IMR-90 (cell line): ENCODE measurements around the gene FRS3.

Experiments used
- CHD1 ChIP-seq: IDR thresholded peaks from 2 replicates; pipeline ENCODE4 v1.6.1; 2012; ENCODE audit warnings: low read depth, low read length, improper control_type of control experiment
- FOS ChIP-seq: fragments of 150-350 bp; IDR thresholded peaks from 2 replicates; pipeline ENCODE4 v1.6.1; 2016; ENCODE audit warnings: low read depth, low read length
- MAFK ChIP-seq: IDR thresholded peaks from 2 replicates; pipeline ENCODE4 v1.6.1; 2012; ENCODE audit warnings: low read depth, low read length, improper control_type of control experiment
- MAZ ChIP-seq: IDR thresholded peaks from 2 replicates; pipeline ENCODE4 v1.6.1; 2012; ENCODE audit warnings: low read depth, mild to moderate bottlenecking, low read length, improper control_type of control experiment, moderate library complexity, borderline replicate concordance
- MXI1 ChIP-seq: IDR thresholded peaks from 2 replicates; pipeline ENCODE4 v1.6.1; 2012; ENCODE audit warnings: low read depth, mild to moderate bottlenecking, low read length, moderate library complexity, borderline replicate concordance
- POLR2A ChIP-seq: IDR thresholded peaks from 2 replicates; pipeline ENCODE4 v1.6.1; 2012; ENCODE audit warnings: mild to moderate bottlenecking, low read depth, low read length
- RCOR1 ChIP-seq: IDR thresholded peaks from 2 replicates; pipeline ENCODE4 v1.6.1; 2012; ENCODE audit warnings: mild to moderate bottlenecking, low read length, improper control_type of control experiment; ENCODE audit not compliant: insufficient replicate concordance
- SMC3 ChIP-seq: fragments of 150-350 bp; IDR thresholded peaks from 2 replicates; pipeline ENCODE4 v1.6.1; 2016; ENCODE audit warnings: low read depth, mild to moderate bottlenecking, antibody characterized with exemption, low read length, moderate library complexity
- TF ChIP-seq, protein P1 (sequence below): fragments of 150-350 bp; IDR thresholded peaks from 2 replicates; pipeline ENCODE4 v1.6.1; 2016; ENCODE audit warnings: low read depth, mild to moderate bottlenecking, low read length, moderate library complexity, borderline replicate concordance
- TF ChIP-seq, protein P2 (sequence below): fragments of 150-350 bp; IDR thresholded peaks from 2 replicates; pipeline ENCODE4 v1.6.1; 2017; ENCODE audit warnings: mild to moderate bottlenecking, antibody characterized with exemption, low read length, low read depth
- TF ChIP-seq, protein P3 (sequence below): conservative IDR thresholded peaks from 2 replicates; pipeline ENCODE4 v1.5.1; 2012; ENCODE audit warnings: mild to moderate bottlenecking, low read depth, low read length, improper control_type of control experiment

DNA sequence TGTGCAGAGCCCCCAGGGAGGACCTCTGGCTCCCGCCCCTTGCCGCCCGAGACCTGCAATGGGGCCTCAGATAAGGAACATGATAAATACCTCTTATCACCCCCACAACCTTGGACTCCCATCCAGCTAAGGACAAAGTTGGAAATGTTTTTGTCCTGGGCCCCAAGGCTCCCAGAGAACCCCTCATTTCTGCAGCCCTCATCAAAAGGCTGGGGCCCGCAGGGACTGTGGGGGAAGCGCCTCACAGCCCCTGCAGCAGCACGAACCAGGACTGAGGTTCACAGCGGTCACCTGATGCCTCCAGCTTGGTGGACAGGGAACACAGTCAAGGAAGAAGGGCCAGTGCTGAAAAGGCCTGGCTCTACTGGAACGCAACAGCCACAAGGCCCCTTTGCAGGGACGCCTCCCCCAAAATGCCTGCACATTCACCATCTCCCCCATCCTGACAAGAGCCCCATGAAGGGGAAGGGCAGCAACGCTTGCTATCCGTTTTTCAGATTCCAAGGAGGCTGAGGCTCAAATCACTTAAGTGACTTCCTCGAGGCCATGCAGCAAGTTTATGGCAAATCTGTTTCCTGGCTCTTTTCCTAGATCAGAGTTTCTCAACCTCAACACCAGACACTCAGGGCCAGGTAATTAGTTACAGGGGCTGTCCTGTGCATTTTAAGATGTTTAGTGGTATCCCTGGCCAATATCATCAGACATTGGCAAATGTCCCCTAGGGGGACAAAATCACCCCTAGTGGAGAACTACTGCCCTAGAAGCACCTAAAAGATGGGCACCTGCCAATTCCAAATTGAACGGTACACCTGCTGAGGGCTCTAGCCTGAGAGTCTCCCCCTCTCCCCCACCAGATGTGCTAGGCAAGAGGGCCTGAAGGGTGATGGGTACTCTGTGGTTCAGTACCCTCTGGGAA is 54.9 kb downstream of the FRS3 start:
- TF ChIP-seq, protein P1, sequence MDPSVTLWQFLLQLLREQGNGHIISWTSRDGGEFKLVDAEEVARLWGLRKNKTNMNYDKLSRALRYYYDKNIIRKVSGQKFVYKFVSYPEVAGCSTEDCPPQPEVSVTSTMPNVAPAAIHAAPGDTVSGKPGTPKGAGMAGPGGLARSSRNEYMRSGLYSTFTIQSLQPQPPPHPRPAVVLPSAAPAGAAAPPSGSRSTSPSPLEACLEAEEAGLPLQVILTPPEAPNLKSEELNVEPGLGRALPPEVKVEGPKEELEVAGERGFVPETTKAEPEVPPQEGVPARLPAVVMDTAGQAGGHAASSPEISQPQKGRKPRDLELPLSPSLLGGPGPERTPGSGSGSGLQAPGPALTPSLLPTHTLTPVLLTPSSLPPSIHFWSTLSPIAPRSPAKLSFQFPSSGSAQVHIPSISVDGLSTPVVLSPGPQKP: no peak
- TF ChIP-seq, protein P2, sequence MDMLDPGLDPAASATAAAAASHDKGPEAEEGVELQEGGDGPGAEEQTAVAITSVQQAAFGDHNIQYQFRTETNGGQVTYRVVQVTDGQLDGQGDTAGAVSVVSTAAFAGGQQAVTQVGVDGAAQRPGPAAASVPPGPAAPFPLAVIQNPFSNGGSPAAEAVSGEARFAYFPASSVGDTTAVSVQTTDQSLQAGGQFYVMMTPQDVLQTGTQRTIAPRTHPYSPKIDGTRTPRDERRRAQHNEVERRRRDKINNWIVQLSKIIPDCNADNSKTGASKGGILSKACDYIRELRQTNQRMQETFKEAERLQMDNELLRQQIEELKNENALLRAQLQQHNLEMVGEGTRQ: no peak
- no peak for TF ChIP-seq MAZ
- TF ChIP-seq, protein P3, sequence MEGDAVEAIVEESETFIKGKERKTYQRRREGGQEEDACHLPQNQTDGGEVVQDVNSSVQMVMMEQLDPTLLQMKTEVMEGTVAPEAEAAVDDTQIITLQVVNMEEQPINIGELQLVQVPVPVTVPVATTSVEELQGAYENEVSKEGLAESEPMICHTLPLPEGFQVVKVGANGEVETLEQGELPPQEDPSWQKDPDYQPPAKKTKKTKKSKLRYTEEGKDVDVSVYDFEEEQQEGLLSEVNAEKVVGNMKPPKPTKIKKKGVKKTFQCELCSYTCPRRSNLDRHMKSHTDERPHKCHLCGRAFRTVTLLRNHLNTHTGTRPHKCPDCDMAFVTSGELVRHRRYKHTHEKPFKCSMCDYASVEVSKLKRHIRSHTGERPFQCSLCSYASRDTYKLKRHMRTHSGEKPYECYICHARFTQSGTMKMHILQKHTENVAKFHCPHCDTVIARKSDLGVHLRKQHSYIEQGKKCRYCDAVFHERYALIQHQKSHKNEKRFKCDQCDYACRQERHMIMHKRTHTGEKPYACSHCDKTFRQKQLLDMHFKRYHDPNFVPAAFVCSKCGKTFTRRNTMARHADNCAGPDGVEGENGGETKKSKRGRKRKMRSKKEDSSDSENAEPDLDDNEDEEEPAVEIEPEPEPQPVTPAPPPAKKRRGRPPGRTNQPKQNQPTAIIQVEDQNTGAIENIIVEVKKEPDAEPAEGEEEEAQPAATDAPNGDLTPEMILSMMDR: no peak
- no peak for TF ChIP-seq POLR2A
- TF ChIP-seq MXI1: no peak
- TF ChIP-seq CHD1: no peak
- TF ChIP-seq RCOR1: no peak
- no peak for TF ChIP-seq FOS
- TF ChIP-seq MAFK: no peak
- TF ChIP-seq SMC3: no peak
